ENCODE data around the gene GRM1. TPM values are rescaled to one million over a fixed set of nuclear protein-coding genes. Genes with fewer than 3 reads are reported as not detected.

Gene GRM1
- total and polyA plus RNA-seq, 2 experiments from 2014 or later, result 0.29 to 0.63 TPM

- Mint-ChIP-seq H3K4me3 (no peak overlapping the region), H3K4me1 (peaks cover 53% of the 10 kb centered on the region), H3K36me3 (ENCODE audit: low read depth) (no peaks in the 10 kb centered on the region), H3K9me3 (no peaks in the 10 kb centered on the region), H3K27ac (peak overlapping the region; percentile 80), H3K27me3 (ENCODE audit: insufficient read depth, low read depth, poor library complexity) (peaks cover 2% of the 10 kb centered on the region)
- H3K27me3 ChIP-seq (ENCODE audit: insufficient read depth), result no peaks in the 10 kb centered on the region
- no peak overlapping the region for H2AFZ ChIP-seq
- no peak overlapping the region for H3K4me3 ChIP-seq
- peaks cover 38% of the 10 kb centered on the region for H3K4me1 ChIP-seq (ENCODE audit: insufficient read depth)
- TF ChIP-seq NANOG (IDR thresholded peaks at IDR 0.05; ENCODE audit: borderline replicate concordance), result 0 out of 2 replicates have a peak, but pooled peaks have one; percentile 13
- no peak for TF ChIP-seq ZNF462 (CRISPR knock-in tag; IDR thresholded peaks at IDR 0.05)
- H4K20me1 ChIP-seq (replicated peaks; ENCODE audit: insufficient read depth), result no peaks in the 10 kb centered on the region
- no peaks in the 10 kb centered on the region for H3F3A ChIP-seq (replicated peaks; ENCODE audit: low read depth)
- no peaks in the 10 kb centered on the region for H3K79me2 ChIP-seq (replicated peaks; ENCODE audit: insufficient read depth)
- no peak overlapping the region for H3K27ac ChIP-seq (ENCODE audit: low read depth)
- no peaks in the 10 kb centered on the region for H3K36me3 ChIP-seq (ENCODE audit: insufficient read depth)
- peak overlapping the region; percentile 16; the same call in 1 of the 2 replicates for H3K4me2 ChIP-seq
- ATAC-seq (peak; percentile 40; the same call in 1 of the 3 replicates), DNase-seq (ENCODE audit: low spot score) (peak; percentile 10)
- no peaks in the 10 kb centered on the region for H3K9me2 ChIP-seq (ENCODE audit: insufficient read depth)
Observed at GRCh38 chr6:146351018-146351417, 322.2 kb downstream of the GRM1 start.

- no peak for ATAC-seq
- H3K4me3 ChIP-seq, result no peak overlapping the region
- no peak overlapping the region for H2AFZ ChIP-seq
- Mint-ChIP-seq H3K4me1 (peaks cover 48% of the 10 kb centered on the region), H3K36me3 (ENCODE audit: low read depth) (no peaks in the 10 kb centered on the region), H3K27ac (no peak overlapping the region), H3K9me3 (no peaks in the 10 kb centered on the region), H3K27me3 (ENCODE audit: insufficient read depth, low read depth, poor library complexity) (peaks cover 2% of the 10 kb centered on the region), H3K4me3 (no peak overlapping the region)
- no peaks in the 10 kb centered on the region for H3K79me2 ChIP-seq (replicated peaks; ENCODE audit: insufficient read depth)
- peaks cover 33% of the 10 kb centered on the region for H3K4me1 ChIP-seq (ENCODE audit: insufficient read depth)
- no peak overlapping the region for H3K4me2 ChIP-seq
- no peaks in the 10 kb centered on the region for H3F3A ChIP-seq (replicated peaks; ENCODE audit: low read depth)
- no peak for DNase-seq (ENCODE audit: low spot score)
- H3K36me3 ChIP-seq (ENCODE audit: insufficient read depth), result no peaks in the 10 kb centered on the region
- H3K27me3 ChIP-seq (ENCODE audit: insufficient read depth), result no peaks in the 10 kb centered on the region
- no peak overlapping the region for H3K27ac ChIP-seq (ENCODE audit: low read depth)
- H3K9me2 ChIP-seq (ENCODE audit: insufficient read depth), result no peaks in the 10 kb centered on the region
- H4K20me1 ChIP-seq (replicated peaks; ENCODE audit: insufficient read depth), result no peaks in the 10 kb centered on the region
- TF ChIP-seq ZNF462 (CRISPR knock-in tag; IDR thresholded peaks at IDR 0.05), result no peak
- TF ChIP-seq ZNF114 (CRISPR knock-in tag; IDR thresholded peaks at IDR 0.05), result no peak
- TF ChIP-seq POLR2AphosphoS5 (IDR thresholded peaks at IDR 0.05; ENCODE audit: low read depth), result no peak
- TF ChIP-seq STAT1 (IDR thresholded peaks at IDR 0.05; ENCODE audit: unreplicated experiment), result no peak
- TF ChIP-seq ZNF331 (CRISPR knock-in tag; IDR thresholded peaks at IDR 0.05; ENCODE audit: low read depth), result no peak
Observed at GRCh38 chr6:146352163-146352562, 323.3 kb downstream of the GRM1 start.
